Fibroblast of skin of right biceps (primary cell): ENCODE results near the gene CIAO2A.

ENCODE experiments used
- DNase-seq: peaks from one replicate; pipeline ENCODE4 v3.0.0-alpha.2; 2013

CIAO2A gene

DNA sequence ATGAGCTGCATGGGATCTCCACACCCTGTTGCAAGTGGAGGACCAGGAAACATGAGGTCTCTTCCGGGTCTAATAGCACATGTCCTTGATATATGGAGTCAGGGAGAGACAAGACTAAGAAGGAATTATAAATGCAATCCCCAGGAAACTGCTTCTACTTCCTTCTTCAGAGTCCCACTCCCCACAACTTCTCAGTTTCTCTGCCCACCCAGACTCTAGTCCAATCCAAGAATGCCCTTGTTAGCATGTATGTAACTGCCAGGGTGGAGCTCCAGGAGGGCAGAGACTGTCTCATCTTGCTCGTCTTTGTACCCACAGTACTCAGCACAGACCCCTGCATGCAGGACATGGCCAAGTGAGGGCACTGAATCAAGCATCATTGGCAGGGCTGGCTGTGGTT is 55.7 kb downstream of the CIAO2A start:
- DNase-seq = no peak

DNA sequence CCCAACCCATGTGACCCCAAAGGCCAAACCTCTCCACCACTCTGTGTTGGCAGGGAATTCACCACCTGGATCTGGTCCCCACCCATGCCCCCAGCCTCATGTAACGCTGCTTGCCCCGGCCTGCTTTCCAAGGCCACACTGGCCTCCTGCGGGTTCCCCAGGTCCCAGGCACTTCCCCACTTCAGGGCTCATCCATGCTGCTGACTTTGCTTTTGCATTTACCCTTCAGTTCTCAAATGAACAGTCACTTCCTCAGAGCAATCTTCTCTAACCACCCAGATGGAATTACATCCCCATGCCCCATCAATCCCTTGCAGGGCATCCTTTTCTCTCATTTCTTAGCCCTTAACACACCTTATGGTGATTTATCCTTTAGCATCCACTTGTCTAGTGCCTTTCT is 56.5 kb downstream of the CIAO2A start:
- DNase-seq = no peak

DNA sequence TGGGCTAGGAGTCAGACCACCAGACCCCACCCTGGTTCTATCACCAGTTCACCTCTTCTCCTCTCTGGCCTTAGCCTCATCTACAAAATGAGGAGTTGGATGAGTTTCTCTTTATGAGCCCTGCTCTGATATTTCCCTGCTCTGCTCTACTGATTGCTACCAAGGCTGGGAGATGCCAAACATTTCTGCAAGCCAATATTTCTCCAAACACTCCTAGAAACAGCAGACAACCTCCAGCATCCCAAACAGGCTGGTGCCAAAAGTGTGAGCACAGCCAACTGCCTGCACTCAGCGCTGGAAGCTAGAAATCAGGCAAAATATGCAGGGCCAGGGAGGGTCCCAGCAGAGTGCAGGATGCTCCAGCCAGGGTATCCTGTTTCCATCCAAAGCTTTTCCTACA is 58.1 kb downstream of the CIAO2A start:
- no peak for DNase-seq

DNA sequence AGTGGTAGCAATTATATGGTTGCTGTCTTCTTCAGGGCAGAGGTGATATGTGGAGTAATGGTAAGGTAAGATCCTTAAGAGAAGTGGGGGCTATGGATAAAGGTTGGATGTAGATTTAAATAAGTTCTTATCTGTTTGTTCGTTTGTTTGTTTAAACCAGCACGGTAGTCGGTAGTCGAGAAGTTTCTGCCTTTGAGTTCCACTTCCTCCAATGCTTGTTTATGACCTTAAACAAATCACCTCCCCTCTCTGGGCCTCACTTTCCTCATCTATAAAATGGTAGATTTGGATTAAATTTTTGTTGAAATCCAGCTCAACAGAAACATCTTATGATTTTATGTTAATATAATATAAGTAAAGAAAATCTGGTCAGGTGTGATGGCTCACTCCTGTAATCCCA is 59.1 kb downstream of the CIAO2A start:
- no peak for DNase-seq

DNA sequence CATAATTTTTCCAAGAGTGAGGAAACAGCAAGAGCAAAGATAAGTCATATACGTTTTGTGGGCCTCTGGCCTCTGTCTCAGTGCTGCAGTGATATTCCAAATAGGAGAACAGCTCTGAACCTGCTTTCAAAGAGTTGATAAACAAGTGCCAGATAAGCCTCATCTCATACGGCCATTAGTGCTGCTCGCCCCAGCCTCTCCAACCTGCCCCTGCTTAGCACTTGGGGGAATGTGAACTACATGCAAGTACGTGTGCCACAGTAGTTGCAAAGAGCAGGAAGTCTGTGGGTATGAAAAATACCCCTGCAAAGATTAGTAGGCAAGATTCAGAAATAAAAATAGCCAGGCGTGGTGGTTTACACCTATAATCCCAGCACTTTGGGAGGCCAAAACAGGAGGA is 61.3 kb downstream of the CIAO2A start:
- no peak for DNase-seq

DNA sequence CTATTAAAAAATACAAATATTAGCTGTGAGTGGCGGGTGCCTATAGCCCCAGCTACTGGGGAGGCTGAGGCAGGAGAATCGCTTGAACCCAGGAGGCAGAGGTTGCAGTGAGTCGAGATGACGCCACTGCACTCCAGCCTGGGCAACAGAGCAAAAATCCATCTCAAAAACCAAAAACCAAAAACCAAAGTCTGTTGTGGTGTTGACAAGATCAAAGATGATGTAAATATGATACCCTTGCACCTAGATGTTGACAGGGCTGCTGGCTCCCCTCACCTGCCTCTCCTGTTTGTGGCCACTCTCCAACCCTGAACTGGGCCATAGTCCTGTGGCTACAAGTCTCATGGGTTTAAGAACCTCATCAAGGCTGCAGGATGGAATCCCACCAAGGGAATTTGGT is 63.5 kb downstream of the CIAO2A start:
- DNase-seq = no peak

DNA sequence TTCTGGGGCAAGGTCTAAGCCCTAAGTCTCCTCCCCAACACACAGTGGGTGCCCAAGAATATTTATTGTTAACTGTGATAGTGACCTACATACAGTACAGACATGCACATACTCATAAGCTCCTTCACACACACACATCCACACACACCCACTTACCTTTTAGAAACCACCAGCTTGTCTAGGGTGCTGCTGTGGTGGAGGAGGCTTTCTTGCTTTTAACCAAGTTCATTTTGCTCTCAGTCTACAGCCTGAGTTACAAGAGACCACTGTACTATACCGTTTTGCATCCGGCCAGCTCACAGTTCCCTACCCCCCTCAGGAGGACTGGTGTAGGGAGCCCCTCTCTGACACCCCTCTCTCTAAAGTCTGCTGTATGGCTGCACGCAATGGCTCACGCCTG is 64.0 kb downstream of the CIAO2A start:
- DNase-seq = no peak

DNA sequence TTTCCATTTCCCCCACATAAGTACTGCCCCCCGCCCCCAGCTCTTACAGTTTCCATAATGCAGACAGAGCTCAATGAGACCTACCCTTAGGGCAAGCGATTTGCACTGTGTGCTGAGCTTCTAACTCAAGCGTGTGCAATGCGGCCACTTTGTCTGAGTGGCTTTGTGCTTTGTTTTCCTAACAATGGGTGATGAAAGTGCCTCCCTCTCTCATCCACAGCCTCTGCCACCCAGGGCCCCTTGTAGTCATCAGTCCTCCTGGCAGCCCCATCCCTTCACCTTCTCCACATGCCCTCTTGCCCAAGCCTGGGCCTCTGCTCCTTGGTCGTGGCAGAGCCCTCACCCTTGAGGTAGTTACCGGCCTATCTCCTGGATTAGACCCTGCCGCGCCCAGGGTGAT is 64.5 kb downstream of the CIAO2A start:
- DNase-seq = no peak

DNA sequence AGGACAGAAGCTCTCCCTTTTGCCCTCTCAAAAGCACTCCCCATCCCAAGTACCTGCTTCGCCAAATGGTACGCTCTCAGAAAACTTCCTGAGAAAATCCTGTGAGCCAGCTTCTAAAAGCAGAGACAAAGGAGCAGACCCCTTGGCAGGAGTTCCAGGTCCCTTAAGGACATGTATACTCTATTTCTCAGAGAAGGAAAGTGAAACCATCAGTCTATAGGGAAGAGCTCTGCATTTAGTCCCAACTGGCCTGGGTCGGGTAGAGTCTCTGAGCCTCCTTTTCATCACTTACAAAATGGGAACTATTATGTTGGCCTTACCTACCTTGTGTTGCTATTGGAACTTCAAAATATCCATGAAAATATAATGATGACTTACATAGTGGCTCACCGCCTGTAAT is 67.0 kb downstream of the CIAO2A start:
- DNase-seq = no peak

DNA sequence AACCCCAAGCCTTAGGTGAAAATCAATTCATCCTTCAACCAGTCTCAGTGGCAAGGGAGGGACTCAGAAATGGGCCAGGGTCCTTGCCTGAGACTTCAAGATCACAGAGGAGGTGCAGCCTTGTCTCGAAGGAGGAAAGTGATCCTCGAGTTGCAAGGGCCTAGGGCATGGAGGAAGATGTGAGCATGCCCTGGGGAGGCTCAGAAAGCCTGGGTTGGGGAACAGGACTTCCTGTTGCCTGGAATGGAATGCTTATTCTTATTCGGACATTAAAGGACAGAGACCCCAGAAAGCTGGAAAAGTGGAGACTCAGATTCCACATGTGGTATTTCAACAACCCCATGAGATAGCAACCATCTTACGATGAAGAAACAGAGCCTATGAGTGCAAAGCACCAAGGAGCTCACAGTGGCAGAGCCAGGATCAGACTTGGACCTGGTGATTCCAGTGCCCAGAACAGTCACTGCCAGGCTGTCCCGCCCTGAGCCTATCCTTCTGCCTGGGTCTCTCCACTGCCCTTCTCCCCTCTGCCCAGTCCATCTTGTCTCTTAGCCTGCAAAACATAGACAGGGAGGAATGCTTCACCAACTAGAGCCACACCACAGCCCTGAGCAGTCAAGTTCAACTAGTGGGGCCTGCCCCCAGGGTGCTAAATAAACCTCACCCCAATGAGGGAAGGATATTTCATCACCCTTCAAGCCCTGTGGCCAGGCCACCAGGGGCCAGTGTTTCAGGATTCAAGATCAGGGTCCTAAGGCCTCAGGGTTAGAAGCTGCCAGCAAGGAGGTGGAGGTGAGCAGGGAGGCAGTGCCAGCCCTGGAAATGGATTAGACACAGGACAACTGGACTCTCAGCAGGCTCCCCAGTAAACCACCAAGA is 69.2 kb downstream of the CIAO2A start:
- no peak for DNase-seq

DNA sequence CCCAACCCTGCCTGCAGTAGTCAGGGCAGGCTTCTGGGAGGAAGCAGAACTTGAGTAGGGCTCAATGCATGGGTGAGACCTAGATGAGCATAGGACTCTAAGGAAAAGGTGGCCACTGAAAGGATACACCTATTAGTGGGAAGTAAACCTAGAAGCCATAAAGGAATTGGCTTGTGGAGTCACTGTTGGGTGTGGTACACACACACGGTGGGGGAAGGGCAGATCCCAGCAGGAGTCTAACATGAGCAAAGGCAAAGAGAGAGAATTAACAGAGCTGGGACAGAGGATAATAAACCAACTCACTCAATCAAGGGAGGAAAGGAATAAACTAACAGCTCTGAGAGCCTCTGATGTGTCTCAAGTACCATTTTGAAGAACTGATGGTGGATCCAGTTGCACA is 70.4 kb downstream of the CIAO2A start:
- DNase-seq = no peak

DNA sequence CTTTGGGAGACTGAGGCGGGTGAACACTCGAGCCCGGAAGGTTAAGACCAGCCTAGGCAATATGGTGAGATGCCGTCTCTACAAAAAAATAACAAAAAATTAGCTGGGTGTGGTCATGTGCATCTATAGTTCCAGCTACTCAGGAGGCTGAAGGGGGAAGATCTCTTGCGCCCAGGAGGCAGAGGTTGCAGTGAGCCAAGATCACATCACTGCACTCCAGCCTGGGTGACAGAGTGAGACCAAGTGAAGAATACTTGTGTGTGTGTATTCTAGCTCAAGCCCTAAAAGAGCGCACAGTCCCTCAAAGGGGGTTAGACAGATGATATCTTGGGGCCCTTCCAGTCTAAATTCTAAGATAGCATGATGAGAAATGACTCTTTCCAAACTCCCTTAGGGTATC is 71.1 kb downstream of the CIAO2A start:
- no peak for DNase-seq
